ENCODE data around the gene GATAD2A. TPM values are rescaled to one million over a fixed set of nuclear protein-coding genes. Genes with fewer than 3 reads are reported as not detected.
A peak's percentile ranks its signal among the peaks of the same experiment; 100 is the strongest.

GATAD2A gene, protein sequence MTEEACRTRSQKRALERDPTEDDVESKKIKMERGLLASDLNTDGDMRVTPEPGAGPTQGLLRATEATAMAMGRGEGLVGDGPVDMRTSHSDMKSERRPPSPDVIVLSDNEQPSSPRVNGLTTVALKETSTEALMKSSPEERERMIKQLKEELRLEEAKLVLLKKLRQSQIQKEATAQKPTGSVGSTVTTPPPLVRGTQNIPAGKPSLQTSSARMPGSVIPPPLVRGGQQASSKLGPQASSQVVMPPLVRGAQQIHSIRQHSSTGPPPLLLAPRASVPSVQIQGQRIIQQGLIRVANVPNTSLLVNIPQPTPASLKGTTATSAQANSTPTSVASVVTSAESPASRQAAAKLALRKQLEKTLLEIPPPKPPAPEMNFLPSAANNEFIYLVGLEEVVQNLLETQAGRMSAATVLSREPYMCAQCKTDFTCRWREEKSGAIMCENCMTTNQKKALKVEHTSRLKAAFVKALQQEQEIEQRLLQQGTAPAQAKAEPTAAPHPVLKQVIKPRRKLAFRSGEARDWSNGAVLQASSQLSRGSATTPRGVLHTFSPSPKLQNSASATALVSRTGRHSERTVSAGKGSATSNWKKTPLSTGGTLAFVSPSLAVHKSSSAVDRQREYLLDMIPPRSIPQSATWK
- 150 and 158 TPM in 2 replicates for total RNA-seq
- long read RNA-seq, partial matches to known transcripts, result 1 of 25 reads
- long read RNA-seq, other reads (novel, unspliced or antisense), result 24 of 25 reads

DNA sequence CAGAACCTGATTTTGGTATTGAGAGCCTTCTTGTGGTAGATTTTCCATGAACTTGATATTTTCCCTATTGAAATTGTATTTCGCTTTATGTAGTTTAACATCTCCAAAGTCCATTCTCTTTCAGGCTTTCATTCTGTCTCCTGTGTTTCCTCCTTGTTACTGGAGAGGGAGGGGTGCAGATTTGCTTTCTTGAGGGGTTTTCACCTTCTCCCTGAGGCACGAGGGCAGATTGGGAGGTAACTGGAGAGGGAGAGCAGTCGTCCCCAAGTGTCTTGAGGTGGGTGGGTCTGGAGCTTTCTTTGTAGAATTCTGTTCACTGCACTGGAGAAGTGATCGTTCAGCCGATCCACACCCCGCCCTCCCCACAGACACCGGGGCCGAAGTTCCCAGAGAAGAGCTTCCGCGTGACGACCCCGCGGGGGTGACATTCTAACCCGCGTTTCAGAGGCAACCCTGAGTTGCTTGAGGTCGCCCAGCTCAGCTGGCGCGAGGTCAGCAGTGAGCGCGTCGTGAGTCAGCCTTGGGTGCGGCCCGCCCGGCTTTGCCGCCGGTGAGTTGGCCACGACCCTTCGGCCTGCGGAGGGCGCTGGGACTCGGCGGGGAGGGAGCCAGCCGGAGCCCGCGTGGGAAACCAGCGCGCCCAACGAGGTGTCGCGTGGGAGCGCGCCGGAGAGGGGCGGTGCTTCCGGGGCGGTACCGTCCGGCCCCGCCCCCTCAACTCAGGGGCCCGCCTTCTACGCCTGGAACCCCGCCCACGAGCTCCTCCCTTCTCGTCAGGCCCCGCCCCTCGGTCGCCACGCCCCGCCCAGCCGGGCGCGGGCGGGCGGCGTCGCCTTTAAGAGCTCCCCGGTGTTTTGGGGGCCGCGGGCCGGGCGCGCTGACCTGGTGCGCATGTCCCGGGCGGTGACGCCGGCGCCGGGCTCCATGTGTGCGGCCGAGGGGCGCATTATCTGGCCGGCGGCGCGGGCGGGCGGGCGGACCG, at the start of gene GATAD2A:
GATAD2A (plus strand) TSS at position 797 of the 982 bp plus-strand sequence. CDS start 59,671 bp downstream, outside the sequence.
- H3K4me1 Mint-ChIP-seq, result peaks cover 45% of the 10 kb centered on the region
- peak within 1 kb of the TSS; percentile 99 for H3K4me3 Mint-ChIP-seq
- no peaks in the 10 kb centered on the region for H3K9me3 Mint-ChIP-seq
- peak; percentile 91 for DNase-seq (ENCODE audit: low read depth, low spot score)
- peaks cover 2% of the 10 kb centered on the region for H3K27me3 Mint-ChIP-seq (ENCODE audit: low read depth)
- no peaks in the 10 kb centered on the region for H3K36me3 Mint-ChIP-seq (ENCODE audit: low read depth)
- TF ChIP-seq, protein P1, sequence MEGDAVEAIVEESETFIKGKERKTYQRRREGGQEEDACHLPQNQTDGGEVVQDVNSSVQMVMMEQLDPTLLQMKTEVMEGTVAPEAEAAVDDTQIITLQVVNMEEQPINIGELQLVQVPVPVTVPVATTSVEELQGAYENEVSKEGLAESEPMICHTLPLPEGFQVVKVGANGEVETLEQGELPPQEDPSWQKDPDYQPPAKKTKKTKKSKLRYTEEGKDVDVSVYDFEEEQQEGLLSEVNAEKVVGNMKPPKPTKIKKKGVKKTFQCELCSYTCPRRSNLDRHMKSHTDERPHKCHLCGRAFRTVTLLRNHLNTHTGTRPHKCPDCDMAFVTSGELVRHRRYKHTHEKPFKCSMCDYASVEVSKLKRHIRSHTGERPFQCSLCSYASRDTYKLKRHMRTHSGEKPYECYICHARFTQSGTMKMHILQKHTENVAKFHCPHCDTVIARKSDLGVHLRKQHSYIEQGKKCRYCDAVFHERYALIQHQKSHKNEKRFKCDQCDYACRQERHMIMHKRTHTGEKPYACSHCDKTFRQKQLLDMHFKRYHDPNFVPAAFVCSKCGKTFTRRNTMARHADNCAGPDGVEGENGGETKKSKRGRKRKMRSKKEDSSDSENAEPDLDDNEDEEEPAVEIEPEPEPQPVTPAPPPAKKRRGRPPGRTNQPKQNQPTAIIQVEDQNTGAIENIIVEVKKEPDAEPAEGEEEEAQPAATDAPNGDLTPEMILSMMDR (conservative IDR thresholded peaks at IDR 0.05), result no peak
- H3K27ac Mint-ChIP-seq (ENCODE audit: unreplicated experiment), result no peak within 1 kb of the TSS

DNA sequence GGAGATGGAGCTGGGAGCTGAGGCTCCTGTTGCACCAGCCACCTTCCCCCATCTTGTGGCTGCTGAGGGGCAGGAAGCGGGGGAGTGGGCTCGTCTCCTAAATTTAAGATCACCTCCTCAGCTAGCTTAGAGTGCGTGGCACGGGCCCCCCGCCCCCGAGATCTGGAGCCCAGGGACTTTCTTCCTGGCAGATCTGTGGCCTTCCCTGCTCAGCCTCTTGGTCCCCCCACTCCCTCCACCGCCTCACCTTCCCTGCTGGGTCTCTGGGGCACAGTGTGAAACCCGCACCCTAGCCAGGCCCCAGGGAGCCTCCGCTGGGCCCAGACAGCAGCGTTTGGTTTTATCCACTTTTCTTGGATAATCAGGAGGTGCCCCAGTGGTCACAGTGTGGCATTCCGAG, 49.0 kb upstream of the GATAD2A start:
- TF ChIP-seq, protein P1 (conservative IDR thresholded peaks at IDR 0.05), result no peak
- Mint-ChIP-seq H3K4me1 (peaks cover 6% of the 10 kb centered on the region), H3K27ac (ENCODE audit: unreplicated experiment) (no peak overlapping the region), H3K9me3 (no peaks in the 10 kb centered on the region), H3K4me3 (no peak overlapping the region), H3K27me3 (ENCODE audit: low read depth) (no peaks in the 10 kb centered on the region), H3K36me3 (ENCODE audit: low read depth) (peaks cover 10% of the 10 kb centered on the region)
- DNase-seq (ENCODE audit: low read depth, low spot score), result no peak

DNA sequence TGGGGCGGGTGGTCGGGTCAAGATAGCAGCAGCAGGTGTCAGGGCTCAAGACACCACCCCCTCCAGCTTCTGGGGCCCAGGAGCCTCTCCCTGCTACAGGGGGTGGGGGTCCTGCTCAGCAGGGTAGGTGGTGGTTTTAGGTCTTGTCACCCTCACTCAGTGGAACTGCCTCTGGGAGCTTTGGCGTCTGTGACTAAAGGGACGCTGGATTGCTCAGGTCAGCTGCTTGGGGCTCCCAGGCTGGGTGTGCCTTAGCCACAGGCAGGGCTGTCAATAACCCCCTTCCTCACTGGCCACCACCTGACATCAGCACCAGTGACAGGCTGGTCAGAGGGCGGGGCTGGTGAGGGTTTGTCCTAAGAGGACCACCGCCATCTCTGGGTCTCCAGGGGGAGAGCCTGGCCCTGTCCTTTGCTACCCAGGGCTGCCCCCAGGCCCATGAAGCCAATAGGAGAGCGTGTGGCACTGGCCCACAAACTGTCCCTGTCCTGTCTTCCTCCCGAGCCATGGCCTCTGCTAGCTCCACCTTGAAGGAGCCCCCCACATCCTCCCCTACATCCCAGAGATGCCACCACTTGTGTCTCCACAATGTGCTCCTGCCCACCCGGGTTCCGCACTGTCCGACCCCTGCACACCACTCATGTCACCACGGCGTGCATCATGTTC, 48.4 kb upstream of the GATAD2A start:
- DNase-seq (ENCODE audit: low read depth, low spot score), result no peak
- TF ChIP-seq, protein P1 (conservative IDR thresholded peaks at IDR 0.05), result no peak
- Mint-ChIP-seq H3K4me1 (peaks cover 6% of the 10 kb centered on the region), H3K27me3 (ENCODE audit: low read depth) (no peaks in the 10 kb centered on the region), H3K27ac (ENCODE audit: unreplicated experiment) (no peak overlapping the region), H3K4me3 (no peak overlapping the region), H3K36me3 (ENCODE audit: low read depth) (peaks cover 9% of the 10 kb centered on the region), H3K9me3 (no peaks in the 10 kb centered on the region)

DNA sequence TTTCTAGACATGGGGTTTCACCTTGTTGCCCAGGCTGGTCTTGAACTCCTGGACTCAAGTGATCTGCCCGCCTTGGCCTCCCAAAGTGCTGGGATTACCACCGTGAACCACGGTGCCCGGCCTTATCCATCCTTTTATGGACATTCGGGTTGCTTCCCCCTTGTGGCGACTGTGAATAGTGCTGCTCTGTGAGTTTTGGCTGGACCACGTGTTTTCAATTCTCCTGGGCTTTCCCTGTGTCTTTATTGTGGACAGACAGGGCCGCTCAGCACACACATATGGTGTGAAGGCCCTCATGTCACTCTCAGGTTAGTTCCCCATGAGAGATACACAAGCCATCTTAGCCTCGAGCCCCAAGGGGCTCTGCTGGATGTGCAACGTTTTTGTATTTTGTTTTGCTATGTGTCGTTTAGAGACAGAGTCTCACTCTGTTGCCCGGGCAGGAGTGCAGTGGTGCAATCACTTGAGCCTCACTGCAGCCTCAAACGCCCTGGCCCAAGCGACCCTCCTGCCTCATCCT, 44.3 kb upstream of the GATAD2A start:
- no peaks in the 10 kb centered on the region for H3K9me3 Mint-ChIP-seq
- peak; percentile 81 for DNase-seq (ENCODE audit: low read depth, low spot score)
- H3K27me3 Mint-ChIP-seq (ENCODE audit: low read depth), result no peaks in the 10 kb centered on the region
- no peak overlapping the region for H3K27ac Mint-ChIP-seq (ENCODE audit: unreplicated experiment)
- peaks cover 4% of the 10 kb centered on the region for H3K36me3 Mint-ChIP-seq (ENCODE audit: low read depth)
- TF ChIP-seq, protein P1 (conservative IDR thresholded peaks at IDR 0.05), result peak; percentile 80
- H3K4me1 Mint-ChIP-seq, result peaks cover 12% of the 10 kb centered on the region
- H3K4me3 Mint-ChIP-seq, result peak overlapping the region; percentile 16

All from neural crest cell (in vitro differentiated cells).